Activated naive CD8-positive, alpha-beta T cell treated with anti-CD3 and anti-CD28 coated beads, Interleukin-2, amount 50 U/mL, for 16 hours (primary cell): Measurements from ENCODE around the gene LMF1.
"Not testable (repeated sequence)": the region's sequence is repeated elsewhere in the genome, so short reads cannot be mapped to it uniquely, and the experiment has no call there.

ENCODE experiments used
- DNase-seq: peaks from one replicate; pipeline ENCODE4 v3.0.0-alpha.2; 2020; ENCODE audit warnings: low read depth, low spot score

The LMF1 gene

DNA sequence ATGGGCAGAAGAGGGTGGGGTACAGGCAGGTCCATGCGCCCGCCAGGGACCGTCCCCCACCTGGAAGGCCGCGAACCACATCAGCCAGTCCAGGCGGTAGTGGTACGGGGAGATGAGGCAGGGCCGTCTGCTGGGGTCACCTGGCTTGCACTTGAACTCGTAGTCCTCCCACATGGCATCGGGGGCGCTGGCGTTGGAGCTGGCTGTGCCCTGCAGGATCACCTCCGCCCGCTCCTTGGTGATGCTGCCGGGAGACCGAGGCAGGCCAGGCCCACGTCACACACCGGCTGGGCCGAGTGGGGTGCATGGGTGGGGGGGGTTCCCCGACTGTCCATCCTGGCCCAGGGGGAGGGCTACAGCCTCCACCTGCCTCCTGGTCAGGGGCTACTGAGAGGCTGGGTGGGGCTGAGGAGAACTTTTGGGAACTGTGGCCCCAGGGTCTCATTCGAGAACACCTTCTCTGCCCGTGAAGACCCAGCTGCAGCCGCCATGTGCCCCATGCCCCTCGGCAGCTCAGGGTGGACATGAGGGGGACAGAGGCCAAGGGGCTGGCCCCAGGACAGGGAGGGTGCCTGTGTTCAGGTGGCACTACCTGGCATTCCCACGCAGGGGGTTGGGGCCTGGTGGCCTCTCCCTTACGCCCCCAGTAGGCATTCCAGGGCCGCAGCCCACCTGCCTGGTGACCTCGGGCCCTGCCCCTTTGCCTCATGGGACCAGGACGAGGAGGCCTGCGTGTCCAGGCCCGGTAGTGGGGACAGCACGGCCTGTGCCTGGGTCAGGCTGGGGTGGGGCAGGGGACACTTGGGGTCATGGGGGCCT is 100.8 kb downstream of the LMF1 start:
- no peak for DNase-seq

DNA sequence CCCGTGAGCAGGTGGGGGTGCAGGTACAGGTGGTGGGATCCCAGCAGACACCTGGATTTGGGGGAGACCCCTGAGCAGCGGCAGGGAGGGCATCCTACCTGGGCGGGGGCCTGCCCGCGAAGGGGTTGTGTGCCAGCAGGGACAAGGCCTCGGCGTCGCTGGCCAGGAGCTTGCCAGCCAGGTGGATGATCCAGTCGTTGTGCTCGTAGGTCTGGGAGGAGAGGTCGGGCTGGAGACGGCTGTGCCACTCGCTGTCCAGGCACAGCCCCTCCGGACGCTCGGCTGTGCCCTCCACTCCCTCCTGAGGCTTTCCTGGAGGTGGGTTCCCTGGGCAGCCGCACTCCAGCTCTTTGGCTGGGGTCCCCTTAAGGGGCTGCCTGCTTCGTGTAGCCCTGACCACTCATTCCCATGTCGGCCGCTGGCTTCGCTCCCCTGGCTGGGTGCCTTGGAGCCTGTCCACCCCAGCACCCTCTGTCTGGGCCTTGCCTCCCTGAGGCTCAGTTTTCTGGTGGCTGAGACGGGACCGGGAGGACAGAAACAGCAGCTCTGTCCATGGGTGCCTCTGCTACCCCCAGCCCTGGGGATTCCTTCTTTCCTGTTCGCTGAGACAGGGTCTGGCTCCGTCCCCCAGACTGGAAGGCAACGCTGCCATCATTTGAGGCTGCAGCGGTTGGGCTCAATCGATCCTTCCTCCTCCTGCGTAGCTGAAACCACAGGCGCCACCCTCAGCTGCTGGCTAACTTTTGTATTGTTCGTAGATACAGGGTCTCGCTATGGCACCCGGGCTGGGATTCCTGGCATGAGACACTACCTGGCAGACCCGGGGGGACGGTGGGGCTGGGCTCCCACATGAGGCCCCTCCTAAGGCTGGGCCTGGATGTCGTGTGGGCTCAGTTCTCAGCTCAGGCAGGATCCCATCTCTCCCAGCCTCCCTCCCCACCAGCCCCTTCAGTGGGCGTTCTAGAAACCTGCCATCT is 101.7 kb downstream of the LMF1 start:
- DNase-seq = no peak

DNA sequence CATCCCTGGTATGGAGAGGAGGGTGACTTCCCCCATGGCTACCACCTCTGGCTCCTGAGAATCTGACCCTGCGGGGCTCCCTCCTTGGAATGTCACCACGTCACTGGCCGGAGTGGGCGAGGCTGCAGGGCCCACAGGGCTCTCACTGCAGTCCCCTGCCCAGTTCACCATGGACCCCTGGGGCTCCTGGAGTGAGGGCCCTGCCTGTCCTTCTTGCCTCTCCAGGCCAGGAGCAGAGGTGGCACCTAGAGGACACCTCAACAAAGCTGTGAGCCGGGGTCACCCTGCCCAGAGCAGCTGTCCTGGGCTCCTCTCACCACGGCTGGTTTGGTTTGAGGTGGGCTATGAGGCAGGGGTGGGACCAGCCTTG is 102.4 kb downstream of the LMF1 start:
- no peak for DNase-seq

DNA sequence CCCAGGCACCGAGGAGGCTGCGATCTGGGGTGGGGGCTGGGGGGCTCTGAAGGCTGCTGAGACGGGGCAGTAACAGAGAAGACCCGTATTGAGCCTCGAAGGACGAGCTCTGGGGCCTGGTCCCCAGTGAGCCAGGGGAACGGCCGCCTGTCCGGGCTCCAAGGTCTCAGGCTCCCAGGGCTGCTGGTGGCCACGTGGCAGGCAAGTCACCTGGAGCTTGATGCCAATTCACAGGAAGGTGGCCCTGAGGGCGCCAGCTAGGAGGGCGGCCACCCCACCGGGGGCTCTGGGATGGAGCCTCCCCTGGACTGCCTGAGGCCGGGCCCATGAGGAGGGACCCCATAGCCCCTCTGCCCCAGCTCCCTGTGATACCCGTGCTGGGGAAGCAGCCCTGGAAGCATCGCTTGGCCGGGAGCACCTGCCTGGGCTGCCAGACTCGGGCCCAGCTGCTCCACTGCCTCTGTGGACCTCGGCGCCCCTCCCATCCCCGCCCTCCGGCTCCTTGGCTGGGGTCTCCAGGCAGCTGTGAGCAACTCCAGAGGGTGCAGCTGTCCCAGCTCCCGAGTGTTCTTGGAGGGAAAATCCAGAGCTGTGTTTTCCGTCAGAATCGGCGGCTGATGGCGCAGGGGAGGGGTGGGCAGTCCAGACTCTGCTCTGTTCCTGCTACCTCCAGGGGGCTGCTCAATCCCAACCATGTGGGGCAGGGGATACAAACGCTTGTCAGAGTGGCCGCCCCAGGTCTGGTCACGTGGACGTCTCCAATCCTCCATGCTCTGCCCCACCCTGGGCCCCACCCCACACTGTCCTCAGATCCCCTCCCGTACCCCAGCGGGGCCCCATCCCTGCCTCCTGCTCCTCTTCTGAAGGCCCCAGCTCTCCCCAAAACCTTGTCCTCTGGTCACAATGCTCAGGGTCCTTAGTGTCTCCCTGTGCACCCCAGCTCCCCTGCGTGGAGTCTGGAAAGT is 103.1 kb downstream of the LMF1 start:
- no peak for DNase-seq

DNA sequence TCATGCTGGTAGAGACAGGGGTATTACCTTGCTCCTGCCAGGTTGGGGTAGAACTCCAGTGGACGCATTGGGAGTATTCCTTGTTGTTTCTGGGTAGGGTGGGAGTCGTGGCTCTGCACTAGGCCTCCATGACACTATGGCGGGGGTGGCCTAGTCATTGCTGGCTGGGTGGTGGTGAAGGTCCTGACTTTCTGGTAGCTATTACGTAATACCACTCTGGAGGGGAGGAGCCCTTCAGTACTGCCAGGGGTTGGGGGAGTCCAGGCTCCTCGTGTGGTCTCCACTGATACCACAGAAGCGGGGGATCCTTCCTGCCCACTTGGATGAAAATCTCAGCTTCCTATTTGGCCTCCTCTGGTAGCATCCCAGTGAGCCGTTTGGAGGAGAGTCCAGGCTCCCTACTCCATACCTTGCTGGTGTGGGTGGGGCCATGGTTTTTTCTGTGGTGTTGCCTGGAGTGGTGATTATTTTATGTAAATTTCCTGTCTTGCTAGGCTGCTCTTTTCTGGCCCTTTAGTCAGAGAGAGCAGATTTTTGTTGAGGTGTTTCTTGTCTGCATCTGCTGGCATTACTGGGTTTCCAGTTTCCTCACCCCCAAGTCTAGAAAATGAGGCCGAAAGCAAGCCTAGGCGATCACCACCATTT is 104.4 kb downstream of the LMF1 start:
- DNase-seq = no peak

DNA sequence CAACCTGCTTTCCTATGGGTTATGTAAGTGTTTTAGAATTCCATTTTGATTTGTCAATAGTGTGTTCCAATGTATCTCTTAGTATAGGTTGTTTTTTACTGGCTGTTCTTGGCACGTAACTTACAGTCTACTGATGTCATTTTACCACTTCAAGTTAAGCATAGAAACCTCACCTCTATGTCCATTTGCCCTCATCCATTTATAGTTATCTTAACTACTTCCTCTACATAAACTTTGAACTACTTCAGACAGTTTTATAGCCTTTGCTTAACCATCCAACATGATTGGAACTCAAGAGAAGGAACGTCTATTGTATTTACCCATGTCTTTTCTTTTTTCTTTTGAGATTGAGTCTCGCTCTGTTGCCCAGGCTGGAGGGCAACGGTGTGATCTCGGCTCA is 105.8 kb downstream of the LMF1 start:
- DNase-seq = no peak

DNA sequence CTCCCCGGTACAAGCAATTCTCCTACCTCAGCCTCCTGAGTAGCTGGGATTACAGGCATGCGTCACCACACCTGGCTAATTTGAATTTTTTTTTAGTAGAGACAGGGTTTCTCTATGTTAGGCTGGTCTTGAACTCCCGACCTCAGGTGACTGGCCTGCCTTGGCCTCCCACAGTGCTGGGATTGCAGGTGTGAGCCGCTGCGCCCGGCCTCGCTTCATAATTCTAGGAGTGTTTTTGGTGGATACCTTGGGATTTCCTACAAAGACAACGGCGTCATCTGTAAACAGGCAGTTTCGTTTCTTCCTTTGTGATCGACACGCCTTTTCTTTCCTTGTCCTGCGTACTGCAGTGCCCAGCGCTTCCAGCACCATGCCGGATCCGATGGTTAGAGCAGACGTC is 109.3 kb downstream of the LMF1 start:
- DNase-seq = no peak

DNA sequence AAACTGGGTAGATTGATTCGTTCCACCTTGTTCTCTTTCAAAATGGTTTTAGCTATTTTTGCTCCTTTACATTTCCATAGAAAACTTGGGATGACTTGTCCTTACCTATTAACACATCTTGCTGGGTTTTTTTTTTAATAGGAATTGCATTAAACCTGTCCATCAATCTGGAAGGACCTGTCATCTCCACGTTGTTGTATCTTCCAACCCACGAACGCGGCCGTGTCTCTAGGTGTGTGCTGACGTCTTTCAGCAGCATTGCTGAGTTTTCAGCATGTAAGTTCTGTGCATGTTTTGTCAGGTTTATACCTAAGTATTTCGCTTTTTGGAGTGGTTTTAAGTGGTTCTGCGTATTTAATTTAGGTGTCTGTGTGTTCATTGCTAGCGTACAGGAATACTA is 109.9 kb downstream of the LMF1 start:
- DNase-seq = no peak

DNA sequence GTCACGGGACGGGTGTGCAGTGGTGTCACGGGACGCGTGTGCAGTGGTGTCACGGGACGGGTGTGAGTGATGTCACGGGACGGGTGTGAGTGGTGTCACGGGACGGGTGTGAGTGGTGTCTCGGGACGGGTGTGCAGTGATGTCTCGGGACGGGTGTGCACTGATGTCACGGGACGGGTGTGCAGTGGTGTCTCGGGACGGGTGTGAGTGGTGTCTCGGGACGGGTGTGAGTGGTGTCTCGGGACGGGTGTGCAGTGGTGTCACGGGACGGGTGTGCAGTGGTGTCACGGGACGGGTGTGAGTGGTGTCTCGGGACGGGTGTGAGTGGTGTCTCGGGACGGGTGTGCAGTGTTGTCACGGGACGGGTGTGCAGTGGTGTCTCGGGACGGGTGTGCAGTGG is 111.8 kb downstream of the LMF1 start:
- DNase-seq = not testable (repeated sequence)

DNA sequence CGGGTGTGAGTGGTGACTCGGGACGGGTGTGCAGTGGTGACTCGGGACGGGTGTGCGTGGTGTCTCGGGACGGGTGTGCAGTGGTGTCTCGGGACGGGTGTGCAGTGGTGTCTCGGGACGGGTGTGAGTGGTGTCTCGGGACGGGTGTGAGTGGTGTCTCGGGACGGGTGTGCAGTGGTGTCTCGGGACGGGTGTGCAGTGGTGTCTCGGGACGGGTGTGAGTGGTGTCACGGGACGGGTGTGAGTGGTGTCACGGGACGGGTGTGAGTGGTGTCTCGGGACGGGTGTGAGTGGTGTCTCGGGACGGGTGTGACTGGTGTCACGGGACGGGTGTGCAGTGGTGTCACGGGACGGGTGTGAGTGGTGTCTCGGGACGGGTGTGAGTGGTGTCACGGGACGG is 112.3 kb downstream of the LMF1 start:
- not testable (repeated sequence) for DNase-seq

DNA sequence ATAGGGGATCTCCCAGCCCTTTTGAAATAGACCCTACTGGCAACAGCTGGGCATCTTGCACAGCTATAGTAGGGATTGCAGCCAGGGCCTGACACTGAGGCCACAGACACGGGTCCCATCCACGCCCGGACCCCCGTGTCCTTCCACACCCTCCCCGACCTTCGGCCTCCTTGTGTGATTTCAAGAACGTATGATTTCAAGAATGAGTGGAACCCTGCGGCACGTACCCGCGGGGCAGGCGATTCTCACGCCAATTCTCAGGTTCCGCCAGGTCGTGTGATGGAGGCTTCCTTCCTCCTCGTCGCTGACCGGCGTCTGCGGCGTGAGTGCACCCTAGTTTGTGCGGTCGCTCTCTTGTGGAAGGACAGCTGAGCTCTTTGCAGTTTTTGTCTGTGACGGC is 114.0 kb downstream of the LMF1 start:
- DNase-seq = no peak

DNA sequence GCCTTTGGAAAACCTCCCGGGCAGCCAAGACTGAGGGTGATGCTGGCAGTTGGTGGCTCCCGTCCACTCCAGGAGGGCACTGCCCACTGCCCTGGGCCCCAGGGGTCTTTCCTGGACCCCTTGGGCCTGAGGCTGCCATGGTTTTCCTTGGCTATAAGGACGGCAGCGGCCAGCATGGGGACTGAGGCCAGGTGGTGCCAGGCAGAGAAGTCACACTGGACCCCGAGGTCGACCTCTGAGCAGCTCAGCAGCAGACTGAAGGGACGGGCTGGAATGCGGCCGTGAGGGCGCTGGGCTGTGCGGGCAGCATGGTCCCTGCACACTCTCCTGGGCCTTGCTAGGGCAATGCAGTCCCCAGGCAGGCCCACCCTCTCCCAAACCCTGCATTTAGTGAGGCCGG is 114.7 kb downstream of the LMF1 start:
- DNase-seq = no peak

DNA sequence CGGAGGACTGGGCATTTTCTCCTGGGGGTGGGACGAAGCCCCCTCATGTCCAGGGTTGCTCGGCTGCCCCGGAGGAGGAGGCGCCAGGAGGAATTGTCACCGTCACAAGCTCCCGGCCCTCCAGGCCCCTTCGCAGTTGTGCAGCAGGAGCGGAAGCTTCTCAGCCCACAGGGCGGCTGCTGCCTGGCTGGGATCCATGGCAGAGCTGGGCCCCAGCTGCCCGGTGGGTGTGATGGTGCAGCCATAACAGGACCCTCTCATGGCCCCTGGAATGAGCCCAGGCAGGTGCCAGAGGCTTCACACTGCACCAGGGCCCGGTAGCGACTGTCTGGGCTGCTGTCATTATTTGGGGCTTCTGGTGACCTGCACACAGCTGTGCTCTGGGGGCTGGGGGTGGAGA is 115.3 kb downstream of the LMF1 start:
- DNase-seq = no peak

DNA sequence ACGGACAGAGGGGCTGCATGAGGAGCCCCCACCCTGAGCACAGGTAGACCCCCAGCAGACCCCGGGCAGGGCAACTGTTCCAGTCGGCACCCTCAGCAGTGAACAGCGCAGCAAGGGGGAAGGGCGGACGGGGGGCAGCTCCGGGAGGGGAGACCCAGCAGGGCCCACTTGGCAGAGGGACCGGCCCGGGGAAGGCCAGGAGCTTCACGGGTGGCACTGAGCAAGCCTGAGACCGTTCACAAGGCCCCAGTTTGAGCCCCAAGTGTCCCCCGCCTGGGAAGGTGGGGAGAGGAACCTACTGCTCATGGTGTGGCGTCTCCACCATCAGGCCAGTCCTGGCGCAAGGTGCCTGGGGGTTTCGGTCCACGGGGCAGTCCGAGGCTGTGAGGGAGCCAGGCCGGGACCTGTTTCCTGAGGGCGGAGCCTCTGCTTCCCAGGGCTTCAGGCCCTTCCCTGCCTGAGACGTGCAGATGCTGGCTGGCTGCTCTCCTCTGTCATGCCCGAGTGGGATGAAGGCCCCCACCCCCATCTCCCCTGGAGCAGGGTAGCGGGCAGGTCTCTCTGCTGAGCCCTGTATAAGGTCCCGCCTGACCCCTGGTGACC is 115.9 kb downstream of the LMF1 start:
- DNase-seq = no peak

DNA sequence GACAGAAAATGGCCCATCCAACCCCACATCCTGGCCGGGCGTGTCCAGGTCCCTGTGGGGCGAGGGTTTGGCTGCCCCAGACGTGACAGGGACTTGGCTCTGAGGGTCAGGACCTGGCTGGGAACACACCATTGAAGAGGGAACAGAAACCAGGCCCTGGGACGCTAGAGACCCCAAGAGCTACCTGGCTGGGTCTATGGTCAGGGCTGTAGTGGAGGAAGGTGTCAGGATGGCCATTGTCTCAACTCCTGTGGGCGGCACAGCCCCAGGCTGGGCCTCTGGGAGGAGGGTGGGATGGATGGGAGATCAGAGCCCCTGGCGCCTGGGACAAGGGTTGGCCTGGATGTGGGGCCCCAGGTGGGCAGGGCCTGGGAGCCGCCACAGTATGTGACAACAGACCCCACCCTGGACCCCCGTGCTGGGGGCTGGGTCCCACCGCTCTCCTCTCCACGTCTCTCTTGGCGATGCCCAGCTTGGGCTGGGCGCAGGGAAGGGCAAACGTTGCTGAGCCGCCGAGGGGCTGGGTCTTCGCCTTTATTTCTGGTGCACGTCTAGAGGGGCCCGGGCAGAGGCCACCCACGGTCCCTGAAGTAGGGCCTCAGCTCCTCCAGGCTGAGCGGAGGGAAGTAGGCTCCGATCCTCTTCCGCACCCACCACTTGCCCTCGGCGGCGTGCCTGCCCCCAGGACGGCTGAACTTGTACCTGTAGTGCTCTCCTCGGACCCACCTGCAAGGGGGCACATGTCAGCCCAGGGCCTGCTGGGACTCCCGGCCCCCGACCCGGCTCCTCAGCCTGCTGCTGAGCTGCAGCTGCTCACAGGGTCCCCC is 116.6 kb downstream of the LMF1 start:
- DNase-seq = no peak

DNA sequence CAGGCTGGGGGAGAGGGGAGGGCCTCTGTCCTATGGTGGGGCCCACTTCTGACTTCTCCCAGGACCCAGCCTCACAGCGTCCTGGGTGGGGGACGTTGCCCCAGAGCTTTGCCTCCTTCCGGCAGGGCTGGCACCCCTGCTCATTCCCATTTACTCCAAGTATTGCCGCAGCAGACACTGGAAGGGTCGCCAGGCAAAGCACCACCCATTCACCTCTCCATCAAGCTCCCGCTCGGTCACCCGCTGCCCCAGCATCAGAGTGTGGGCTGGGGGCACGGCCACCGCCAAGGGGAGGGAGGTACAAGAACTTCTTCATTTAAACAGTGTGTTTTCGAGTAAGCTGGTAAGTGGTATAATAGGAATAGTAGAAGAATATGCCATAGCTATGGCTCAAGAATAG is 117.5 kb downstream of the LMF1 start:
- DNase-seq = no peak

DNA sequence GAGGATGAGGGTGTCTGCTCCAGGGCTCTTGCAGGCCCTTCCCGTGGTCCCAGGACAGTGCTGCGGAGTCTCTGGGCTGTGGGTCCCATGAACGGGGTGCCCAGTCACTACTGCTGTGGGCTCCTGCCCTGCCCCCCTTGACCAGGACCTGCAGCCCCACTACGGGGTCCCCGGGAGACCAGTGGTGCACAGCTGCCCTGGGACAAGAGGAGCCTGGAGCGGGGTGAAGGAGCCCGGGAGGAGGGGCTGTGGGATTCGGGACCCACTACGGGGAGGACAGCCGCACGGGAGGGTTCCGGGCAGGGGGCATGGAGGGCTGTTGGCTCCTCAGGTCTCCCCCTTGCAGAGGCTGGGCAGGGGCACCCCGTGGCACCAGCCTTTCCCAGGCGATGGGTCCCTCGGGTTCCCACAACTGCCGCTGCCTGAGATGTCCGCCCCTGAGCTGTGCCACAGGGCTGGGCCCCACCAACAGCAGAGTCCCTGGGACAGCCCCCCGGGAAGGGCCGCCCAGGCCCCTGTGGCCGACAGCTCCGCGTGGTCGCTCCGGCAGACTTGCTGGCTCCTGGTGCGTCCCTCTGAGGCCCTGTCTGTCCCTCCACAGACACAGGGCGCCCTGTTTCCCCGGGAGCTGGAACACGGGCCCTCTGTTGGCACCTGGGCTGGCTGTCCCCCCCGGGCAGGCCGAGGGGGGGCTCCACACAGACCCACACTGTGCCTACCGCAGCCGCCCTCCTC is 118.2 kb downstream of the LMF1 start:
- DNase-seq = no peak

DNA sequence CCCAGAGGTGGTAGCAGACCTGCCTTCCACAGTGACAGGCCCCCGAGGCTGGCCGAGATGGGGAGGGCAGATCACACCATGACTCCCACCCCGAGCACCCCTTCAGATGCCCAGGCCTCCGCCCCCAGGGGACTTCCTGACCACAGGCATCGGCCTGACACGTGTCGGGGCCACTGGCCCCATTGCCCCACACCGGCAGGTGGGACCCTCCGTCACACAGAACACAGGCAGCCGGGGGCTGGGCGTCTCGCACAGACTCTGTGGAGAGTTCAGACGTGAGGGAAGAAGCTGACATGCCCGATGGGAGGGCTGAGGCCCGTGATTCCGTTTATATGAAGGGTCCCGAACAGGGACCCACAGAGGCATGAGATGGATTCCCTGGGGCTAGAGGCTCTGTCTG is 118.9 kb downstream of the LMF1 start:
- DNase-seq = no peak

DNA sequence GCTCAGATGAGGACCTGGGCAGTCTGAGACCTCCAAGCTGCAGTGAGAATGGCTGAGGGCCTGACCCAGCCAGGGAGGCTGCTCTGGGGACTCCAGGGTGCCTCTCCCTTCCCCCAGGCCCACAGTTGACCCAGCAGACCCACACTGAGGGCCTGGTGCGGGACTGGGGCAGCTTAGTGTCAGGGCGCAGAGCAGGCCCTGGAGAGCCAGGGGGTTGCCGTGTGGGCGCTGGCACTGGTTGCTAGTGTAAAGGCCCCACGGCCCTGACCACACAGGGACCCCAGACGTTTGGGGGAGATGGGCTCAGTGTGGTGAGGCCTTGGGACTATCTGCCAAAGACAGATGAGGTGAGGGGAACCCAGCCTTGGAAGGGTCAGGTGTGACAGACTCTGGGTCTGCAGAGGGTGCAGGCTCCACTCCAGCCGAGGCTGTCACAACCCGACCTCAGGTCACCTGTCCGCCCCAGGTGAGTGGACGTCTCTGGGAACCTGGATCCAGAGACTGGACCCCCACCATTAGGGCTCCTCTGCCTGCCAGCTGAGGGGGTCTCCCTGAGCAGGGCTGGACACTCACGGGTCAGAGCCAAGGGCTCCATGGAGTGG is 119.5 kb downstream of the LMF1 start:
- no peak for DNase-seq
